Measurements from ENCODE around the gene BTBD19.
A peak's percentile ranks its signal among the peaks of the same experiment; 100 is the strongest.

The BTBD19 gene

DNA sequence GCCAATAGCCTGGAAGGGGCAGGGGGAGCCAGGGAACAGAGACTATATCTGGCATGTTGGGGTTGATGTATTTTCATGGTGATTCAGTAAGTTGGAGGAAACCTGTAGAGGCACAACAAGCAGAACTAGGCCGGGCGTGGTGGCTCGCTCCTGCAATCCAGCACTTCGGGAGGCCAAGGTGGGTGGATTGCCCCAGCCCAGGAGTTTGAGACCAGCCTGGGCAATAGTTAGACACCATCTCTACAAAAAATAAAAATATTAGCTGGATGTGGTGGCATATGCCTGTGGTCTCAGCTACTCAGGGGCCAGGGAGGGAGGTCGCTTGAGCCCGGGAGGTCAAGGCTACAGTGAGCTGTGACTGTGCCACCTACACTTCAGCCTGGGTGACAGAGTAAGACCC lies 44.9 kb downstream of the BTBD19 start:
- no peak for DNase-seq

DNA sequence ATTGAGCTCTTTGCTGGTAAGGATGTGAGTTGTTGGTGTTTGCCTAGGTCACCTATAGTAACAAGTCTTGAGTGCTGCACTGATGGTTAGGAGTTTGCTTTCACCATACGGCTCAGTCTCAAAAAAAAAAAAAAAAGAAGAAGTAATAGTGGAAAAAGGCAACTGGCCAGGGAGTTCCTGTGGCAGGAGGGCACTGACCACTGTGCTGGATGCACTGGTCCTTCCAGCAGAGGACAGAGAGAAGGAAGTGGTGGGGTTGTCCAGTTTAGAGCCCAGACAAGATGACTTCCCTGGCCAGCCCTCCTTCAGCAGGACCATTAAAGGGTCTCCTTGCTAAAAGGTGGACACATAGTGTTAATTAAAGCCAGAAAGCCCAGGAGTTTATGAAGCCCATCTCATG lies 46.6 kb downstream of the BTBD19 start:
- peak in 2 of 56 donors; percentile 14 to 25 for DNase-seq

GRCh38 chr1:44855742-44856141 lies 47.4 kb downstream of the BTBD19 start:
- no peak for DNase-seq

DNA sequence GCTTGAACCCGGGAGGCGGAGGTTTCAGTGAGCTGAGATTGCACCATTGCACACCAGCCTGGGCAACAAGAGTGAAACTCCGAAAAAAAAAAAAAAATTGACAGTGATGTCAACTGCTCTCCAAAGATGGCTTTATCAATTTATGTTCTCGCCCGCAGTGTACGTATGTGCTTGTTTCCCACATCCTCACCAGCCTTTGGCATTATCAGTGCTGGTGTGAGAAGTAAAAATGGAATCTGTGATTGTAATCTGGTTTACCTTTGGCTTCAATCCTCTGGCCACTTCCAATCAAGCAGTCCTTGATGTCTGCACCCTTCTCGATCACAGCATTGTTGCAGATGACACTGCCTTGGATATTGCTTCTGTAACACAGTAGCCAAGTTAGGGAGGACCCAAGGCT lies 49.1 kb downstream of the BTBD19 start:
- DNase-seq: no peak

GRCh38 chr1:44860331-44860730 lies 52.0 kb downstream of the BTBD19 start:
- no peak for DNase-seq

DNA sequence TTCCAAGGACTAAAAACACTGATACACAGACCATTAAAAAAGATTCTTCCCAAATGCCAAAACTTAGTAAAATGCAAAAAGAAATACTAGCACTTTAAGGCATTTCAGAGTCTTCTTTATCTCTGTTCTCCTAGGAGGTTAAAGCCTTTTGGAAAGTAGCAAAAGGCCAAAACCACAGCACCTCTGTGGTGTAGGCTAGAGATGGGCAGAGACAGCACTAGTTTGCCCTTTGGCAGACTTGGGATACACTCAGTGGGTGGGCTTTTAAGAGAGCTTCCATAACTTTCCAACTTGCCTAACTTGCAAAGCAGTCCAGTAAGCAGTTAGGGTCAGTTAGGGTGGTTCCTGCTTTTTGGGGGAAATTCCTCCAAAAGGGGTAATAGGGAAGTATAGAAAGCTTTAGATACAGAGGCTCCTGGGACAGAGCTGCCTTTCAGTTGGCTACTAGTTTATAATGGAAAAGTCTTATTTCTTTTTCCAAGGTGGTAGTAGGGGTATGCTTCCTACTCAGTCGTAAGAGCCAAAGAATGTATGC lies 52.6 kb downstream of the BTBD19 start:
- DNase-seq: no peak

DNA sequence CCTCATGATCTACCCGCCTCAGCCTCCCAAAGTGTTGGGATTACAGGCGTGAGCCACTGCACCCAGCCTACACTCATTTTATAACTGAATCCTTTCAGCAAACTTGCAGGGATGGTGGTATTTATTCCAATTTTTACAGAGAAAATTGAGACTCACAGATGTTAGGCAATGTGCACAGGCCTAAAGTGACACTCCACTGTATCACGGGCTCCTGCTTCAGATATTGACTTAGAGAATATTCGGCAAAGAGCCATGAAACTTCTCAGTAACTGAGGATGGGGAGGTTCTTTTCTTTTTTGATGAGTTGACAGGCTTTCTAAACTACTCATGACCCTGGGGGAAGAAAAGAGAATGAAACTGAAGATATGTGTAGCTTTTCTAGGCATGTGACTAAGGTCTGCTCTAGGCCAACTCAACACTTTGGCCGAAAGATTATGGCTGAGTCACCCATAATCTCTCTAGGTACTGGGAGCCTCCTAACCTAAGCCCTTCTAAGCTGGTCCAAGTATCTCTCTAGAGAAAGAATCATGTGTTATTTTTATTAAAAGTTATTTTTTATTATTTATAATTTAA lies 54.6 kb downstream of the BTBD19 start:
- no peak for DNase-seq

All from amygdala (tissue), 56 donors.